Stimulated activated CD8-positive, alpha-beta memory T cell treated with anti-CD3 and anti-CD28 coated beads, Interleukin-15, amount 100 ng/mL, for 4 hours (primary cell): Measurements from ENCODE around the gene PTPN9.
"Not testable (repeated sequence)": the region's sequence is repeated elsewhere in the genome, so short reads cannot be mapped to it uniquely, and the experiment has no call there.

ENCODE experiments used
- DNase-seq, 2 donors: peaks; one replicate each; pipeline ENCODE4 v3.0.0-alpha.2; 2020; ENCODE audit warnings: low read depth in 2 of 2

Gene PTPN9

DNA sequence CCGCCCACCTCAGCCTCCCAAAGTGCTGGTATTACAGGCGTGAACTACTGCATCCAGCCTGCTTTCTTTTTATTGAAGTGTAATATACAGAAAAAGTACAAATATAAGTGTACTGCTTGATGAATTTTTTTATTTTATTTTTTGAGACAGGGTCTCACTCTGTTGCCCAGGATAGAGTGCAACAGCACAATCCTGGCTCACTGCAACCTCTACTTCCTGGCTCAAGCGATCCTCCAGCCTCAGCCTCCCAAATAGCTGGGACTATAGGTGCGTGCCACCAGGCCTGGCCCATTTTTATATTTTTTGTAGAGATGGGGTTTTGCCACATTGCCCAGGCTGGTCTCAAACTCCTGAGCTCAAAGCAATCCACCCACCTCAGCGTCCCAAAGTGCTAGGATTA, 3.8 kb upstream of the PTPN9 start:
- not testable (repeated sequence) for DNase-seq

DNA sequence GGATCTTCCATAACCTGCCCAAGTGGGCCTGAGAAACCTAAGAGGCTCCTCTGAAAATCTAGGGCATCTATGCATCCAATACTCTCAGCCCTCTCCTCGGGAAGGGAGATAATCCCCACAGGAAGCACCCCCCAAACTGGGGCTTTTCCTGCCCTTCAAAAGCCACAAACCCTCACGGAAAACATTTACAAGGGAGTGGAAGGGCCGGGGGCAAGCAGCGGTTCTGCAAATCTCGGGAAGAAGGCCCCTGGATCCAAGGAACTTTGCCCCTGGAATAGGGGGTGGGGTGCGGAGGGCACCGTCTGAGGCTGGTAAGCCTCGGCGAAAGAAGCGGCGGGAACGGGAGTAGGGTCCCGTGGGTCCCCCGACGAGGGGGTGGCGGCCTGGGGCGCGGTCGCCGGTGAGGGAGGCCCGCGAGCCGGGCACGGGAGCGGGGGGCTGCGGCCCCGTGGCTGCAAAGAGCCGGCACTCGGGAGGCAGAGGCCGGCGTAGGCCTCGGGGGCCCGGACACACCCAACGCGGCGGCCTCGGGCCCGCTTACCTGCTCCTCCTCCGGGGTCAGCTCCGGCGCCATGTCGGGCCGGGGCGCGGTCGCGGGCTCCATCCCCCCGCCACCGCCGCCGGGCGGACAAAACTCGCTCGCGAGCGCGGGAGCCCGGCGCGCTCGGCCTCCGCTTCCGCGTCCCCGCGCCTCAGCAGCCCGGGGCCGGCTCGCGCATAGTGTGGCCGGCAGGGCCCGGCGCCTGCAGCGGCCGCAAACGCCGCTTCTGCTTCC, 755 bp downstream of the PTPN9 start:
- no peak for DNase-seq

DNA sequence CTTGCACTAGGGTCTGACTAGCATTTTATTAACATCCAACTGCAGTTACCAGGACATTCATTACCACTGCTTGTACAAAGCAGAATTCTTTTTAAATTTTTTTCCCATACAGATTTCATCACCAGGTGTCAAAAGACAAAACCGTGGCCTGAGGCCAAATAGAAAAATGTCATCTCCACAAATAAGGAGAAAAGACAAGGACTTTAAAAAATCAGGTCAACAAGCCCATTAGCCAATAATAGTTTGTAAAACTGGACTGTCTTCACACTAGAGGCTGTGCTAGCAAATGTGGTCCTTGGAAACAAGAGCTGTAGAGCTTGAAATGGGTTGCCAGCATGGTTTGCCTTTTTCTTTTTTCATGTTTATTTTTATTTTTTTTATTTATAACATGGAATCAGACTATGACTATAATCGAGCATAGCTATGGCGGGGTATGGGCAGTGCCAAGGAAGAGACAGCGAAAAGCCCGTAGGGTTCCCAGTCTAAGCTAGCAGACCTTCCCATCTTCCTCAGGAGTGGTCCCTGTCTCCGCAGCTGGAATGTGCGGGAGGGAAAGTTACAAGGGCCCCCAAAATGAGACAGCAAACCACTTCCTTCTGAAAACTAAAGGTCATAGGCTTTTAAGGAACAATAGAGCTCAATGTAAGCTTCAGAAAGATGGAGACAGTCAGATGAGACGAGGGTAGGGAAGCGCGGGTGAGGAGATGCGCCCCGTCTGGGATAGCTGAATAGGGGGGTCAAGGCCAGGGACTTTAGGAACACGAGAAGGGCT, 1.5 kb downstream of the PTPN9 start:
- no peak for DNase-seq

DNA sequence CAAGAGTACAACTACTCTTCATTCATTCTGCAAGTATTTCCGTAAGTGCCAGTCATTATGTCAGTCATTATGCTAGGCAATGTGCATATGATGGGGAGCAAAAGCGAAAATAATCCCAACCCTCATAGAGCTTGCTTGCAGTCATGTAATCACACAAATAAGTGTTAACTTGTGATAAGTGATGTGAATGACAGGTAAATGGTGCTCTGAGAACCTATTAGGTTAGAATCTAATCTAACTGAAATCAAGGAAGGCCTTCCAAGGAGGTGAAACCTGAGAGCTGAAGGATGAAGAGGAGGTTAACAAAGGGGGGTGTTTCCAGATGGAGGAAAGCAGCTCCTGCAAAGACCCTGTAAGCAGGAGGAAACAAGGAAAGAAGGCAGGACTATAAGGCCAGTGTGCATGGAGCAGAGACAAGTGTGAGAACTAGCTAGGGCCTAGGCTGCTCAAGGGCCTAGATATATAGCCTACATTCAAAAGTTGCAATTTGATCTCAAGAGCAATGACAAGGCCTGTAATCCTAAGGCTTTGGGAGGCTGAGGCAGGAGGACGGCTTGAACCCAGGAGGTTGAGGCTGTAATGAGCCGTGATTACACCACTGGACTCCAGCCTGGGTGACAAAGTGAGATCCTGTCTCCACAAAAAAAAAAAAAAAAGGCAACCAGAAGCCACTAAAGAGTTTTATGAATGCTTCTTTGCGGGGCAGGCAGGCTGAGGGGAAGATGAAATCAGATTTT, 5.3 kb downstream of the PTPN9 start:
- DNase-seq, result no peak

DNA sequence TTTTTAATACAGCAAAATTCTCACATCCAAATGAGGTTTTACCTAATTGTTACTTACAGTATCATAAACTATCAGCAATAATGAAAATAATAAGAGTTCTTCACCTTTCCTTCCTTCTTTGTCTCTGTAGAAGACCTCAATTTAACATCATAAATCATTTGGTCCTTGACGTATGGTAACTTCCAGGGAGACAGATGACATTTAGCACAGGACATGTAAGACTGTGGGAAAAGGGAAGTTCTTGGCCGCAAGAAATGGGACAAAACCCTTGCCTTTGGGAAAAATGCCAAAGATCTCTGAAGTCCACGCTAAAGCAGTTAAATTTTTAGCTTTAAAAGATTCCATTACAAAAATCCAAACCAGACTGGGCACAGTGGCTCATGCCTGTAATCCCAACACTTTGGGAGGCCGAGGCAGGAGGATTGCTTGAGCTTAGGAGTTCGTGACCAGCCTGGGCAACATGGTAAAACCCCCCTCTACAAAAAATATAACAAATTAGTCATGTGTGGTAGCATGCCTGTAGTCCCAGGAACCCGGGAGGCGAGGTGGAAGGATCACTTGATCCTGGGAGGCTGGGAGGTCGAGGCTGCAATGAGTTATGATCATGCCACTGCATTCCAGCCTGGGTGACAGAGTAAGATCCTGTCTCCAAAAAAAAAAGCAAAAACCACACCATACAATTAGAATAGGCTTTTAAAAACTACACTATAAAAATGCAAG, 8.8 kb downstream of the PTPN9 start:
- no peak for DNase-seq

DNA sequence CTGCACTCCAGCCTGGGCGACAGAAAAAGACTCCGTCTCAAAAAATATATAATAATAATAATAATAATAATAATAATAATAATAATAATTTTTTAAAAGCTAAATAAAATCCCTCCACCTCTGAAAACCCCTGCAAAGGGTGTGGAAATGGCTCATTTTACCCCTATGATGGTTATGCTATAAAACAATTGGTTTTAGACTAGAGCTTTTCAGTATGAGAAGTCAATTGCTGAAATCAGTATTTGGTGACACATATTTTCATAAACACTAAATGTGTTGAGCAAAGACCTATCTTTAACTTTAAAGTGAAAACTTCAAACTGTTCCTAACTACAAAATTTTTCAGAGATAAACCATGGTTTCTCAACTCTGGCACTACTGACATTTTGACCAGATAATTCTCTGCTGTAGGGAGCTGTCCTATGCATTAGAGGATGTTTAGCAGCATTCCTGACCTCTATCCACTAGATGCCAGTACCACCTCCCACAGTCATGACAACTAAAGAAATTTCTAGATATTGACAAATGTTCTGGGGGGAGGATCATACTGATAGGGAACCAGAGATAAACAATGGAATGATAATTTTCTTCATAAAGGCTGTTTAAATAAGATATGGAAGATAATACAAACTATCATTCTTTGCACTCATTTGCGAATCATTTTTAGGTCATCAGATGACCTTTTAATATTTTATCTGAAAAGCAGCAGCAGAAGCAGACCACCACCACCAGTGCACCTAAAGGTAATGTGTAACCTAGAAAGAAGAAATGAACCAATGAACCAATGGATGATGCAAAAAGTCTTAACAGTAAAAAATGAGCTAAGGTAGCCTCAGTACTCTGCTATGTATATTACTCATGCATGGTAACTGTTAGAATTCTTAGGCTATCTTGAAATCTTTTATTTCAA, 13.8 kb downstream of the PTPN9 start:
- DNase-seq, result no peak

DNA sequence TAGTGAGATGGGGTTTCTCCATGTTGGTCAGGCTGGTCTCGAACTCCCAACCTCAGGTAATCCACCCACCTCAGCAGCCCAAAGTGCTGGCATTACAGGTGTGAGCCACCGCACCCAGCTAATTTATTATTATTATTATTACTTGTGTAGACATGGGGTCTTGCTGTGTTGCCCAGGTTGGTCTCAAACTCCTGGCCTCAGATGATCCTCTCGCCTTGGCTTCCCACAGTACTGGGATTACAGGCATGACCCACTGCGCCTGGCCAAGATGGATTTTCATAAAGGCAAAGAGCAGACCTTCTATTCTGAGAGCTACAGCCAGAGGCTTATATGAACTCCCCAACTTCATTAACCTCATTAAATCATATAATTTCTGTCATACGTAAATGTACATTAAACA, 17.2 kb downstream of the PTPN9 start:
- no peak for DNase-seq

DNA sequence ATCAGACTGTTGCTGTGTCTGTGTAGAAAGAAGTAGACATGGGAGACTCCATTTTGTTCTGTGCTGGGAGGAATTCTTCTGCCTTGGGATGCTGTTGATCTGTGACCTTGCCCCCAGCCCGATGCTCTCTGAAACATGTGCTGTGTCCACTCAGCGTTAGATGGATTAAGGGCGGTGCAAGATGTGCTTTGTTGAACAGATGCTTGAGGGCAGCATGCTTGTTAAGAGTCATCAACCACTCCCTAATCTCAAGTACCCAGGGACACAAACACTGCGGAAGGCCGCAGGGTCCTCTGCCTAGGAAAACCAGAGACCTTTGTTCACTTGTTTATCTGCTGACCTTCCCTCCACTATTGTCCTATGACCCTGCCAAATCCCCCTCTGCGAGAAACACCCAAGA, 19.8 kb downstream of the PTPN9 start:
- DNase-seq, result not testable (repeated sequence)

DNA sequence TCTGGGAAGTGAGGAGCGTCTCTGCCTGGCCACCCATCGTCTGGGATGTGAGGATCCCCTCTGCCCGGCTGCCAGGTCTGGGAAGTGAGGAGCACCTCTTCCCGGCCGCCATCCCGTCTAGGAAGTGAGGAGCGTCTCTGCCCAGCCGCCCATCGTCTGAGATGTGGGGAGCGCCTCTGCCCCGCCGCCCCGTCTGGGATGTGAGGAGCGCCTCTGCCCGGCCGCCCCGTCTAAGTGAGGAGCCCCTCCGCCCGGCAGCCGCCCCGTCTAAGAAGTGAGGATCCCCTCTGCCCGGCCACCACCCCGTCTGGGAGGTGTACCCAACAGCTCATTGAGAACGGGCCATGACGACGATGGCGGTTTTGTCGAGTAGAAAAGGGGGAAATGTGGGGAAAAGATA, 20.2 kb downstream of the PTPN9 start:
- not testable (repeated sequence) for DNase-seq

DNA sequence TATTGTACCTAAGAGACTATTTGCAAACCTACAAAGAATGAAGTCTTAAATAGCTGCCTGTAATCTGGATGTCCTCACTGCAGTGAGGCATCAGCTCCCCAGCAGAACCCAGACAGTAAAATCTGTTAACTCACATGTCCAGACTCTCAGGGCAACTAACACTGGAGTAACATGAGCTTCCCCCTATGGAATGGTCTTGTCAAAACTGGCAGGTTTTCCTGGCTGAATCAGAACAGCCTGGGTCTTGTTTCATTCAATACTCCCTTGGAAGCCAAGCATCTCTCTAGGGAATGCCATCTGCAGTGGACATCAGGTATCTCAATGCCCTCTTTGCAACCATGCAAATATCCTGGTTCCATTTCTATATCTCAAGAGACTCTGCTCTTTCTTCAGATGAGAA, 24.4 kb downstream of the PTPN9 start:
- no peak for DNase-seq

DNA sequence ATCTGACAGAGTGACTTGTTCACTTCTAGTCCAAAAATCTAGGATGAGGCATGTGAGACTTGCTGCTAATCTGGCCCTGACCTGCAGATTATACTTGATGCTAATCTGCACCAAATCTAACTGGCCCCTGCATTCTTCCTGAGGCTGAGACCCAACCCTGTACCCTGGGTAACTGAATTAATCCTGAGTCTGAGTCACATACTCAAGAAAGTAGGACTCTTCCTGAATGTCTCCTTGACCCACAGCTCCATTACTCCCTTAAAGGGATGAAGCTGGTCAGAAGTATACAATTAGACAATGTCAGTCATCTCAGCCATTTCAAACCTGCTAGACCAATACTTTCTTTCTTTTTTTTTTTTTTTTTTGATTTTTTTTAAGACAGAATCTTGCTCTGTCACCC, 25.5 kb downstream of the PTPN9 start:
- DNase-seq, result no peak

DNA sequence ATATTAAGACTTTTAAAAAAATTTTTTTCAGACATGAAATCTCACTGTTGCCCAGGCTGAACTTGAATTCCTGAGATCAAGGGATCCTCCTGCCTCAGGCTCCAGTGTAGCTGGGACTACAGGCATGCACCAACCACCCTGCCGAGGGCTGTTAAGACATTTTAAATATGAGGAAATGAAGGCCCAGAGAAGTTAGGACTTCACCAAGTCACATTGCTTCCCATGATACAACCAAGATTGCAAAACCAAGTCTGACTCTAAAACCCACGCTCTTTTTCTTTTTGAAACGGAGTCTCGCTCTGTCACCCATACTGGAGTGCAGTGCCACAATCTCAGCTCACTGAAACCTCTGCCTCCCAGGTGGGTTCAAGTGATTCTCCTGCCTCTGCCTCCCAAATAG, 28.0 kb downstream of the PTPN9 start:
- no peak for DNase-seq

DNA sequence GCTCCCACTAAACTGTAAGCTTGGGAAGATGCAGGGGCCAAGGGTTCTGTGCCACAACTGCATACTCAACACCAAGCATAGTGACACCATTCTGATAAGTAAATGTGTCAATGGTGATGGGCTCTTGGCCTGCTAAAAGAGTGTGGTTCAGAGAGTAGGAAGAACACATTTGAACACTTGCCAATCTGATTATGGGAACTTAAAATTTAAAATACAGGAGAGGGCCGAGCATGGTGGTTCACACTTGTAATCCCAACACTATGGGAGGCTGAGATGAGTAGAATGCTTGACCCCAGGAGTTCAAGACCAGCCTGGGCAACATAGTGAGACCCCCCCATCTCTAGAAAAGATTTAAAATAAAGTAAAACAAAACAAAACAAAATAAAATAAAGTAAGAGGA, 34.1 kb downstream of the PTPN9 start:
- DNase-seq, result no peak

DNA sequence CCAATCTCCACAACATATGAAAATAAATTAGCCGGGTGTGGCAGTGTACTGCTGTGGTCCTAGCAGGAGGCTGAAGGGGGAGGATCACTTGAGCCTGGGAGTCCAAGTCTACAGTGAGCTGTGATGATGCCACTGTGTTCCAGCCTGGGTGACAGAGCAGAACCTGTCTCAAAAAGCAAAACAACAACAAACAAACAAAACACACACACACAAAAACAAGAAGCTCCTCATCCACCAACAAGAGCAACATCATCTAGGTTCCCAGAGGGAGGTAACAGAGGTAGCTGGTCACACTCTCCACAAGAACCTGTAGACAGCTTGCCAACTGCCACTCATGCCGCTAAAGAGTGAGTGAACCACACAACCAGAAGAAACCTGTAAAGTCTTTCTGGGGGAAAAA, 34.8 kb downstream of the PTPN9 start:
- DNase-seq, result no peak

DNA sequence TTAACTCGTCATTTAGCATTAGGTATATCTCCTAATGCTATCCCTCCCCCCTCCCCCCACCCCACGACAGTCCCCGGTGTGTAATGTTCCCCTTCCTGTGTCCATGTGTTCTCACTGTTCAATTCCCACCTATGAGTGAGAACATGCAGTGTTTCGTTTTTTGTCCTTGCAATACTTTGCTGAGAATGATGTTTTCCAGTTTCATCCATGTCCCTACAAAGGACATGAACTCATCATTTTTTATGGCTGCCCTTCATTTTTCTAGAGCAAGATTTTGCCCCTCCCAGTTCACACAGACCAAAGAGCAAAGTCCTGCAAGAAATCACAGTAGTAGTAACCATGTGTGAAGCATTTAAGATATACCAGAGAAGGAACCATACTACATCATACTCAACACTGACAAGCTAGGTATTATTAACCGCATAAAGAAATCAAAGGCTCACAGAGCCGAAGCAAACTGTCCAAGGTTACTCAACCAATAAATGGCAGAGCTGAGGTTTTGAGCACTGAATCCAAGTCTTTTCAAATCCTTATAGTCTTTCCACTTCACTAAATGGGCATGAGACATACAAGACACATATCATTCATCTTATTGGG, 36.1 kb downstream of the PTPN9 start:
- not testable (repeated sequence) for DNase-seq

DNA sequence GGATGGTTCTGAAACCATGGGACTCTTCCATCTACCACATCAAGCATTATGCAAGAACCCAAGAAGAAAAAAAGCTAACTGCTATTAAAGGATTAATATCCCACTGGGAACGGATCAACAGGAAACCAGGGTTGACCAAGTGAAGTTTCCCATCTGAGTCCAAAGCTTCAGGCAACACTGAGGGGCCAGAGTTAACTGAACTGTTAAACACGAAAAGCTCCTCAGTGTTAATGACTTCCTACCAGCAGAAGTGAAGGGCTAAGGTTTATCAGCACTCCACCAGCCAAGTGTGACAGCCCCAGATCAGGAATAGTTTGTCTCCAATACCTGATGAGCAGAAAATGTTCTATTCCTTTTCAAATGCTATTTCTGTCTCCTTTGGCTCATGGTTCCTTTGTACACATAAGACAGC, 36.7 kb downstream of the PTPN9 start:
- DNase-seq, result no peak

DNA sequence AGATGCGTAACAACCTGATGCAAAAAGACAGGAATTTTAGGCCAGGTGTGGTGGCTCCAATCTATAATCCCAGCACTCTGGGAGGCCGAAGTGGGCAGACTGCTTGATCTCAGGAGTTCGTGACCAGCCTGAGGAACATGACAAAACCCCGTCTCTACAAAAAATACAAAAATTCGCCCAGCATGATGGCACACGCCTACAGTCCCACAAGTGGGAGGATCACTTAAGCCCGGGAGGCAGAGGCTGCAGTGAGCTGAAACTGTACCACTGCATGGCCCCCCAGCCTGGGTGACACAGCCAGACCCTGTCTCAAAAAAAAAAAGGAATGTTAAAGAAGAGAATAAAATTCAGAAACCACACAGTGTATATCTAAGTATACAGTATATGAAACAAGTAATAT, 40.7 kb downstream of the PTPN9 start:
- no peak for DNase-seq

DNA sequence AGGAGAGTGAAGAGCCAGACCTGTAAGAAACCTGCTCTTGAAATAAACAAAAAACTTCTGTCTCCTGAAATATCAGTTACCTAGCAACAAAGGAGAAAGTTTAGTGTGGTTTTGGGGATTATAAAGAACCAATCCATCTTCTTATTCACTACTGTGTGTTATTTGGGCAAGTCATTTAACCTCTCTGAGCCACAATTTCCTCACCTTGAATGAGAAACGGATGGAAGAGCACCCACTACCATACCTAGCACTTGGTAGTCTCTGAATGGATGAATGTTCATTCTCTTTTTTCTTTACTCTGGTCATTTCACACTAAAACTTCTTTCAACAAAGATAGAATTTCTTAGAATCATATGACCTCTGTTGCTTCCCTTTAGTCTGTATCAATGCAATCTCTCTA, 45.2 kb downstream of the PTPN9 start:
- DNase-seq, result no peak

DNA sequence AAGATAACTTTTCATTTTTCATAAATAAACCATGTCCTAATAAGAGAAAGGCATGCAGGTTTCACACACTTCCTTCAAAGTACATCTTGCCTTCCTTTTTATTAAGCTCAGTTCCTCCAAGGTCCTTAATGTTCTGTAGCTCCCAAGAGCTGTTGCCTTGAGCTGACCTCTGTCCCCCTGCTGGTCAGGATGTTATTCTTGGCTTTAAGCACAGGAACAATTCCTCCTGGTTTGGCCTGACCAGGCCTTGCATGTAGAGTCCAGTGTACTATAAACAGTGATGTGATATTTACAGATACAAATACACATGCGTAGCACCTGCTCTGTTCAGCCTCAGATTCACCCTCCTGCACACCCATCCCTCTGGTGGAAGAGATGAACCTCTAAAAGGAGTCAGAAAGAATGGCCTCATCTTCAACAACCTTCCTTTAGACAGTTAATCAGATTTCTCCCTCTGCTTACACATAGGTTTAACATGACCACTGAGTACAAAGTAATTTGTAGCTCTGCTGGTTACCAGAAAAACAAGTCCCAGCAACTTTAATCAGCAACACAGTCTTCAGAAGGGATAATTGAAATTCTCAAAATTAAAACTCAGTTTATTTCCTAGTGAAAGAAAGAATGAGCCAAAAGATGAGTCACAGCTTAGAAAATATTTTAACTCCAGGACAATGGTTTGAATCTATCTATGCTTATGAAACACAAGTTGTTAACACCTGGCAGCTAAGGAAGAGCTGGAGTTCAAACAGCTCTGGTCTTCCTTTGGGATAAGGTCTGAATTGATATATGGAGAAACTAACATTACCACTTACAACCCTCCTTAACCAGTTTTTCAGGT, 46.5 kb downstream of the PTPN9 start:
- no peak for DNase-seq

DNA sequence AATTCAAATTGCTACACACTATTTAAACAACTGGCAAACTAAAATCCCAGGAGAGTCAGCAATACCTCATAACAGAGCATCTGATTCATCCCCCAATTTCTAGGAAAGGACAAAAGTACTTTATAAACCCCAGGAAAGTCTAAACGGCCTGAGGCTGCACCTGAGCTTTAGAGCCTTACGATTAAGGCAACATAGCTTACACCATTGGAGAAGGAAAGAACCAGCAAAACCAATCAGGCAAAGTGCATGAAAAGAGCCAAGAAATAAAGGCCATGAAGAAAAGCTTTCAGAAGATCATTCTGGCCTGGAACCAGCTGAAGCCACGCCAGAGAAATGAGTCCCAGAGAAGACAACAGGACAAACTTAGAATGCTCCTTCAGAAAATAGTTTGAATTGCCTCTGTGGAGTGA, 48.1 kb downstream of the PTPN9 start:
- DNase-seq, result no peak
